HG03095 (cell line): ENCODE results near the gene PON3.

Experiments used
- ATAC-seq: cut with Tn5 transposase; IDR thresholded peaks from one replicate; pipeline ENCODE4 v1.9.1; 2021; ENCODE audit warnings: moderate library complexity; ENCODE audit not compliant: unreplicated experiment

Gene PON3

DNA sequence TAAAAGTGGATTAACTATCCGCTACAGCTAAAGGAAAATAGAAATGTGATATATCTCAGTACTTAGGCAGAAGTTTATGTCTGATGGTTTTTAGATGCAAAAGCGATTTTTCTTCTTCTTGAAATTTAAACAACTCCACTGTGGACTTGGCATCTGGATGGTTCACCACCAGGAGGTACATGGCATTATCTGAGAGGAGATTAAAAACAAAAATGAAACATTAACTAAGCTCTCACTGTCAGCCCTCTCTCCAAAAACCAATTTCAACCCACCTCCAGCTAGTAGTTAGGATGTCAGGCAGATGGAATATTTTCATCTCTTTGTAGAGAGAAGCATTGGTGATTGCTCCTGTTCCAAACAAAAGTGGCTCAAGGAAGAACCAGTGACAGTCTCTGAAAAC, 84.8 kb downstream of the PON3 start:
- no peak for ATAC-seq

DNA sequence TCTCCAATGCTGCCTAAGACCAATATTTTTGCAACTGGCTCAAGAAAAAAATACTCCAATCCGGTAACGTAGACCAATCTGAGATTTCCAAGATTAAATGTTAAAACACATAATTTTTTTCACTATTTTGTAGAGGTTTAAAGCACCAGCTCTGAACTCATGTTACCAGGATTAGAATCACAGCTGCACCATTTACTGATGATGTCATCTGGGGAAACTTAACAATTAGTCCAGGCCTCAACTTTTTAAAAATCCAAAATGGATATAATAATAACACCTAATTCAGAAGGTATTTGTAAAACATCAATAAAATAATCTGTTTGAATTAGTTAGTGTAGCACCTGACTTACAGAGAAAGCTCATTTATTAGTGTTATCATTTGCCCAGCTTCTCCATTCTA, 86.2 kb downstream of the PON3 start:
- no peak for ATAC-seq
